ENCODE data around the gene SCLY. TPM values are rescaled to one million over a fixed set of nuclear protein-coding genes. Genes with fewer than 3 reads are reported as not detected.
A peak's percentile ranks its signal among the peaks of the same experiment; 100 is the strongest.
"Not testable (repeated sequence)": the region's sequence is repeated elsewhere in the genome, so short reads cannot be mapped to it uniquely, and the experiment has no call there.

The SCLY gene
- polyA plus RNA-seq, 4 donors = 21.6 to 33.9 (median 32.1) TPM

GRCh38 chr2:238039985-238040384 is 20.8 kb upstream of the SCLY start:
- DNase-seq (ENCODE audit: low read depth in 4 of 4, low spot score in 2 of 4) = no peak

GRCh38 chr2:238040918-238041317 is 19.9 kb upstream of the SCLY start:
- no peak for DNase-seq (ENCODE audit: low read depth in 4 of 4, low spot score in 2 of 4)

DNA sequence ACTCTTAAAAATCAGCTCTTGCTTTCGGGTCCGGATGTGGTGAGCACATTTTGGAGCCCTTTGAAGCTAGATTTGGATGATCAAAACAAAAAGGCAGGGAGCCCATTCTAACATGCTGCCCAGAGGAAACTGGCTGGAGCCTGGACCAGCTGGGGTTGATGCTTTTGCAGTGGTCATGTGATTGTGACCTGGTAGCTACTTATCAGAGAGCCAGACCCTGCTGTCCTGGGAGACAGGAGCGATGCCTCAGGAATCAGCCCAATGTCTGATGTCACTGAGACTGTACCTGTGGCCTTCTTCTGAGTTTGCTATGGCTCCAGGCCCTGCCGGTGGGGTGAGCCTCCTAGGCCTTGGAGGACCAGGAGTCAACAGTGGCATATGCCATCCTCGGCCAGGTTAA is 18.7 kb upstream of the SCLY start:
- DNase-seq (ENCODE audit: low read depth in 4 of 4, low spot score in 2 of 4) = no peak

DNA sequence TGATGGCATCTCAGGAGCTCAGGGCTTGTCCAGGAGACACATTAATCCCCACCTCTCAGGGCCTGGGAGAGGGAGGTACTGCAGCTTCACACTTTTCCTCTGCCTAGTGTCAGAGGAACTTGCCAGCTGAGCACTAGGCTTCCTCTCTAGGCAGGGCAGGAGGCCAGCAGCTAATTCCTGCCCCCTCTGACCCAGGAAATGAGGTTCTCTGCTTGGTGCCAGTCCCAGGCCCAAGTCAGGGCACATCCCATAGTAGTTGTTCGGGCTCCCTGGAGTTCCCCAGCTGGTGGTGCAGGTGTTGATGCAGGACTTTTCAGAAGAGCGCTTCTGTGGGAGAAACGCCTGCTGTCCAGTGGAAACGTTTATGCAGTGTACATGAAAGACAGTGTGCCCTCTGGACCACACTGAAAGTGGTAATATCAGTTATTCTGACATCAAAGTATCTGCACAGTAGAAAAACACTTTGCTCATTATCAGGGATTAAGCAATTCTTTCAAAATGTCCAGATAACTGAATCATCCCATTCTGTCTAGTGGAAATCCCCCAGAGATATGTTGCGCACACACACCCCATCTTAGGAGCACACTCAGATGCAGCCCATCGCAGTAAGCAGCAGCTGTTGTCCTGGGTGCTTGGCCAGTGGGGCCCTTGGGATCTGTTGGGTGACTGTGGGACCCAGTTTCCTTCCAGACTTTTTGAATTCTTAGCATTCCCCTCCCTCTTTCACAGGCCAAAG is 17.8 kb upstream of the SCLY start:
- DNase-seq (ENCODE audit: low read depth in 4 of 4, low spot score in 2 of 4) = no peak

- DNase-seq (ENCODE audit: low read depth in 4 of 4, low spot score in 2 of 4) = no peak
Observed at GRCh38 chr2:238043851-238044250, 16.9 kb upstream of the SCLY start.

GRCh38 chr2:238045575-238045974 is 15.2 kb upstream of the SCLY start:
- DNase-seq (ENCODE audit: low read depth in 4 of 4, low spot score in 2 of 4) = no peak

- DNase-seq (ENCODE audit: low read depth in 4 of 4, low spot score in 2 of 4) = no peak
Observed at GRCh38 chr2:238046725-238047270, 14.0 kb upstream of the SCLY start.

- no peak for DNase-seq (ENCODE audit: low read depth in 4 of 4, low spot score in 2 of 4)
Observed at GRCh38 chr2:238053191-238053776, 7.5 kb upstream of the SCLY start.

DNA sequence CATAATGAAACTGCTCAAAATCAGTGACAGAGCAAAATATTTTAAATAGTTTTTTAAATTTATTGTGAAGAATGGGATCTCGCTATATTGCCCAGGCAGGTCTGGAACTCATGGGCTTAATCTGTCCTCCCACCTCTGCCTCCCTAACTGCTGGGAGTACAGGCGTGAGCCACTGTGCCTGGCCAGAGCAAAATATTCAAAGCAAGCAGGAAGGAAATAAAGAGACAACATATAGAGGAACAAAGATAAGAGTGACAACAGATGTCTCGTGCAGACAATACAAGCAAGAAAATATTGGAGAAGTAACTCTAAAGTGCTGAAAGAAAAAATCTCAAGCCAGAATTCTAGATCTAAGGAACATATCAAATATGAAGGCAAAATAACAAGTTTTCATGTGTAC is 5.0 kb upstream of the SCLY start:
- DNase-seq (ENCODE audit: low read depth in 4 of 4, low spot score in 2 of 4) = no peak

DNA sequence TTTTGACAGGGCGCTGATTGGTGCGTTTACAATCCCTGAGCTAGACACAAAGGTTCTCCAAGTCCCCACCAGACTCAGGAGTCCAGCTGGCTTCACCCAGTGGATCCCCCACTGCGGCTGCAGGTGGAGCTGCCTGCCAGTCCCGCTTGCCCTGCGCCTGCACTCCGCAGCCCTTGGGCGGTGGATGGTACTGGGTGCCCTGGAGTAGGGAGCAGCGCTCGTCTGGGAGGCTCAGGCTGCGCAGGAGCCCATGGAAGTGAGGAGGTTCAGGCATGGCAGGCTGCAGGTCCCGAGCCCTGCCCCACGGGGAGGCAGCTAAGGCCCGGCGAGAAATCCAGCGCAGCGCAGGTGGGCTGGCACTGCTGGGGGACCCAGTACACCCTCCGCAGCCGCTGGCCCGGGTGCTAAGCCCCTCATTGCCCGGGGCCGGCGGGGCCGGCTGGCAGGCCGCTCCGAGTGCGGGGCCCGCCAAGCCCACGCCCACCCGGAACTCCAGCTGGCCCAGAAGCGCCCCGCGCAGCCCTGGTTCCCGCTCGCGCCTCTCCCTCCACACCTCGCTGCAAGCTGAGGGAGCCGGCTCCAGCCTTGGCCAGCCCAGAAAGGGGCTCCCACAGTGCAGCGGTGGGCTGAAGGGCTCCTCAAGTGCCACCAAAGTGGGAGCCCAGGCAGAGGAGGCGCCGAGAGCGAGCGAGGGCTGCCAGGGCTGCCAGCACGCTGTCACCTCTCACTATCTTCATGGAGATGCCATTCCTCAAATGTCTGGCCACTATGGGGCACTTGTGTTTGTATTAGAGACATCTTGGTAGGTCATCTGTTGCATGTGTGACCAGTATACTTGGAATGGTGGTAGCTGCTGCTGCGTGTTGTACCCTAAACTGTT is 2.9 kb upstream of the SCLY start:
- DNase-seq (ENCODE audit: low read depth in 4 of 4, low spot score in 2 of 4) = not testable (repeated sequence)

DNA sequence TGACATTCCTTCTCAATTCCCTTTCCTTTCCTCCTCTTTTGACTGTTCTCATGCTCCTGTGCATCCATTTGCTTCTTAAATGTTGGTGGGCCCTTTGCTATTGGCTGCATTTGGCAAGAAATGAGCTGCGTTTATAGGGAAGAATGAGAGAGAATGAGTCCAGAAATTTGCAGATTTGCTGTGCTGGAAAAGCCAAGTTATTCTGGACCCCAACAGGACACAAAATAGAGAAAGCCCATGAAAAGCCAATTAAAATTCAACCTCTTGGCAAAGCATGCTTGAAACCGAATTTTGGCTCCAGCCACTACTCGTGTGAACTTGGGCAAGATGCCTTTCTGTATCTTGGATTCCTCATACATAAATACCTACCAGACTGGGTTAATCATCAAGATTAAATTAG is 1.3 kb upstream of the SCLY start:
- no peak for DNase-seq (ENCODE audit: low read depth in 4 of 4, low spot score in 2 of 4)

GRCh38 chr2:238060096-238060541 is 682 bp upstream of the SCLY start:
- DNase-seq (ENCODE audit: low read depth in 4 of 4, low spot score in 2 of 4) = peak in 3 of 4 donors; percentile 17 to 34 (median 27)

- peak; percentile 9 to 27 (median 24) for DNase-seq (ENCODE audit: low read depth in 4 of 4, low spot score in 2 of 4)
Observed at GRCh38 chr2:238061315-238062202, 758 bp downstream of the SCLY start.

GRCh38 chr2:238063414-238064189 is 2.8 kb downstream of the SCLY start:
- no peak for DNase-seq (ENCODE audit: low read depth in 4 of 4, low spot score in 2 of 4)

DNA sequence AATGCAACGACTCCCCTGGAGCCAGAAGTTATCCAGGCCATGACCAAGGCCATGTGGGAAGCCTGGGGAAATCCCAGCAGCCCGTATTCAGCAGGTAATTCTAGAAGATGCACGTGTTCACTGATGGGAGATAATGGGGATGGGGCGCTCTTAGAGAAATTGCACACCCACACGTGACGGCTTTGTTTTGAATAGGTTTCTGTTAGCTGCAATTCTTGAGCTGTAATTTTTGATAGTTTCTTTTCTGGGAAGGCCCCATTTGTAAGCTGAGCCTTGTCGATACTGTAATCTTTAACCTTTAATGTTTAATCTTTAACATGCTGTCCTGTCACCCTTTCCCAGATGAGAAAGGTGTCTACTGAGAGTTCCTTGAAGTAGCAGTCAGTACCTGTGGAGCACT is 3.6 kb downstream of the SCLY start:
- no peak for DNase-seq (ENCODE audit: low read depth in 4 of 4, low spot score in 2 of 4)

DNA sequence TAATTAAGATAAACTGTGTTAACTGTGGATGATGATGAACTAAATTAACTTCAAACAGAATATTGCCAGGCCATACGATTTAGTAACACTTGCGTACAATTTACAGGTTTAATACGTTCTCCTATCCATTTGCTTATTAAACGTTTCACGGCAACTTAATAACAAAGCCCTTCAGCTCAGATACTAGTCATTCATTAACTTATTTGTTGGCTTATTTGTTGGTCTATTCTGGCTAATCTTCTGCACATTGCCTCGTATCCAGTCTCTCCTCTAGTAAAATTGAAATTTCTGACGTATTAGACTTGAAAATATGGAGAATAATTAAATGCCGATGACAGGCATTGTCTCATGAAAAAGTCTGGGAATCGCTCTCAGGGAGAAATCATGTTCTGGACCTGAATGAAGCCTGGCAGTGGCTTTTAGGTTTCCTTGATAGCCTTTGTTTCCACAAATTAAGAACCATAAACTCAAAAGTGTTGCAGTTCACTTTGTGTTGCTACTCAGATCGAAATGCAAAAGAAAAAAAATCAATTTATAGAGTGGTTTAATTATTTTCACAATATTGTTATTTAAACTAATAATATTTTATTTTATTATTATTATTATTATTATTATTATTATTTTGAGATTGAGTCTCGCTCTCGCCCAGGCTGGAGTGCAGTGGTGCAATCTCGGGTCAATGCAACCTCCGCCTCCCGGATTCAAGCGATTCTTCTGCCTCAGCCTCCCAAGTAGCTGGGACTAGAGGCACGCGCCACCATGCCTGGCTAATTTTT is 4.5 kb downstream of the SCLY start:
- DNase-seq (ENCODE audit: low read depth in 4 of 4, low spot score in 2 of 4) = no peak

DNA sequence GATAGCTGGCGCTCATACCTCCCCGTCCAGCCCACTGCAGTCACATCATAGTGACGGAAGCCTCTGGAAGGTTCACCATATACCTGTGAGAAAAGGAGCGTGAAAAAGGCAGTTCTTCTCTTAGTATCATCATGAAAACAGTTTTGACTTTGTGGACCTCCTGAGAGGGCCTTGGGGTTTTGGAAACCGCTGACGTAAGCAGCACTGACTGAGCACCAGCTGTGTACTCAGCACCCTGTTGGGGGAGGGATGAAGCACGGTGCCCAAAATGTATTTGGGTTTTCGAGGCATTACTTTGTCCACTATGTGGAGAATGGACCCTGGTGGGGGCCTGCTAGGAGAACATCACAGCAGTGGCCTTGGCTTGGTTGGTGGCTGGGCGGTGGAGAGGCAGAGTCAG is 5.4 kb downstream of the SCLY start:
- no peak for DNase-seq (ENCODE audit: low read depth in 4 of 4, low spot score in 2 of 4)

GRCh38 chr2:238066718-238067117 is 5.9 kb downstream of the SCLY start:
- DNase-seq (ENCODE audit: low read depth in 4 of 4, low spot score in 2 of 4) = not testable (repeated sequence)

DNA sequence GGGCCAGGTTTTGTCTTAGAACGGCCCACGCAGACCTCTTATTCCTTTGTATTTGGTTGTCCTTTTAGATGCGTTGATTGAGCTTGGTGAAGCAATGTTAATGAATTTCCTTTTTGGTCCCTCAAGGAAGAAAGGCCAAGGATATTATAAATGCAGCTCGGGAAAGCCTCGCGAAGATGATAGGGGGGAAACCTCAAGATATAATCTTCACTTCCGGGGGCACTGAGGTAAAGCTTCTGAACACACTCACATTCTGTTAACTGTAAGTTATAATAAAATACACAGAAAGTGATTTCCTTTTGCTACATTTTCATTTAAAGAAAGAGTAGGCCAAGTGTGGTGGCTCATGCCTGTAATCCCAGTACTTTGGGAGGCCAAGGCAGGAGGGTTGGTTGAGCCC is 7.1 kb downstream of the SCLY start:
- DNase-seq (ENCODE audit: low read depth in 4 of 4, low spot score in 2 of 4) = no peak

Measured in left renal cortex interstitium (tissue), 4 donors.